Measurements from ENCODE around the gene EFNA4. TPM values are rescaled to one million over a fixed set of nuclear protein-coding genes. Genes with fewer than 3 reads are reported as not detected.

EFNA4 gene
- total RNA-seq, 1 experiment from 2014 or later, result 11.8 TPM

DNA sequence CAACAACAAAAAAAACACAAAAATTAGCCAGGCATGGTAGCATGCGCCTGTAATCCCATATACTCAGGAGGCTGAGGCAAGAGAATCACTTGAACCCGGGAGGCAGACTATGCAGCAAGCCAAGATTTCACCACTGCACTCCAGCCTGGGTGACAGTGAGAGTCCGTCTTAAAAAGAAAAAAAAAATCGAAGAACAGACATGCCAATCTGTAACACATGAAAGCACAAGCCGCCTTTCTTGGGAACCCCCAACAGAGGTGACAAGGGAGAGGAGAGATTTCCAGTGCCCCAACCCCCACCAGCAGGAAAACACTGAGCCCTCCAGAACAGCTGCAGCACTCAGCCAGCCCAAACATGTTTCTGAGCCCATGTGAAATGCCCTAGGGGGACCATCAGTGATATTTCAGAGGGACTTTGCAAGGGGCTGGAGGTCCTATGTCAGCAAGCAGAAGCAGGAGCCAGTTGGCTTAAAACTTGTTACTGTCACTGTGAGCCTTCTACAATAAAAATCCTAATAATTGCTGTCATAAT is 50.0 kb downstream of the EFNA4 start:
- no peak overlapping the region for H2AK5ac ChIP-seq (ENCODE audit: insufficient read length, low read length)
- Mint-ChIP-seq H3K27ac (no peak overlapping the region), H3K4me1 (peaks cover 2 to 4% of the 10 kb centered on the region in 2 experiments; a peak in 1 of 4 replicates), H3K4me3 (no peak overlapping the region), H3K9me3 (no peaks in the 10 kb centered on the region), H3K36me3 (ENCODE audit: insufficient read depth in 1 of 3, low read depth in 3 of 3) (no peaks in the 10 kb centered on the region), H3K27me3 (ENCODE audit: low read depth) (peaks cover 27% of the 10 kb centered on the region)
- H2BK5ac ChIP-seq (ENCODE audit: insufficient read length, low read length), result no peak overlapping the region
- H3K9me3 ChIP-seq (ENCODE audit: control insufficient read depth, low read depth, low read length), result no peaks in the 10 kb centered on the region
- no CpG with 5 or more reads among the region's 5 CpGs for WGBS (ENCODE audit: extremely low coverage, insufficient read length, low lambda C conversion rate)
- H2BK15ac ChIP-seq (ENCODE audit: low read depth, low read length), result no peak overlapping the region
- no peak overlapping the region for H4K8ac ChIP-seq (replicated peaks; ENCODE audit: insufficient read length, low read depth, low read length)
- H3T11ph ChIP-seq (ENCODE audit: low read length), result no peak overlapping the region
- no peaks in the 10 kb centered on the region for H3K4me1 ChIP-seq (ENCODE audit: insufficient read depth, low read length)
- no peaks in the 10 kb centered on the region; the same call in 1 of the 2 replicates for H3K27me3 ChIP-seq (ENCODE audit: insufficient read depth, low read length)
- no peak overlapping the region for H3K9ac ChIP-seq (ENCODE audit: extremely low read depth, insufficient read length, low read length)
- TF ChIP-seq, protein P1, sequence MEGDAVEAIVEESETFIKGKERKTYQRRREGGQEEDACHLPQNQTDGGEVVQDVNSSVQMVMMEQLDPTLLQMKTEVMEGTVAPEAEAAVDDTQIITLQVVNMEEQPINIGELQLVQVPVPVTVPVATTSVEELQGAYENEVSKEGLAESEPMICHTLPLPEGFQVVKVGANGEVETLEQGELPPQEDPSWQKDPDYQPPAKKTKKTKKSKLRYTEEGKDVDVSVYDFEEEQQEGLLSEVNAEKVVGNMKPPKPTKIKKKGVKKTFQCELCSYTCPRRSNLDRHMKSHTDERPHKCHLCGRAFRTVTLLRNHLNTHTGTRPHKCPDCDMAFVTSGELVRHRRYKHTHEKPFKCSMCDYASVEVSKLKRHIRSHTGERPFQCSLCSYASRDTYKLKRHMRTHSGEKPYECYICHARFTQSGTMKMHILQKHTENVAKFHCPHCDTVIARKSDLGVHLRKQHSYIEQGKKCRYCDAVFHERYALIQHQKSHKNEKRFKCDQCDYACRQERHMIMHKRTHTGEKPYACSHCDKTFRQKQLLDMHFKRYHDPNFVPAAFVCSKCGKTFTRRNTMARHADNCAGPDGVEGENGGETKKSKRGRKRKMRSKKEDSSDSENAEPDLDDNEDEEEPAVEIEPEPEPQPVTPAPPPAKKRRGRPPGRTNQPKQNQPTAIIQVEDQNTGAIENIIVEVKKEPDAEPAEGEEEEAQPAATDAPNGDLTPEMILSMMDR (conservative IDR thresholded peaks at IDR 0.05), result no peak
- no peak overlapping the region for H3K4me2 ChIP-seq (ENCODE audit: insufficient read depth, insufficient read length, low read length)
- no peaks in the 10 kb centered on the region for H3K79me2 ChIP-seq (ENCODE audit: insufficient read depth, low read length)
- DNase-seq, result no peak
- no peak overlapping the region for H4K5ac ChIP-seq (ENCODE audit: insufficient read length, low read depth, low read length)
- H3K79me1 ChIP-seq (ENCODE audit: insufficient read depth, low read depth, low read length, poor library complexity, severe bottlenecking), result no peaks in the 10 kb centered on the region
- no peak overlapping the region for H2AFZ ChIP-seq (ENCODE audit: low read length)
- H3K56ac ChIP-seq (ENCODE audit: insufficient read length, low read depth, low read length), result no peak overlapping the region
- H4K91ac ChIP-seq (ENCODE audit: insufficient read length, low read depth, low read length), result no peak overlapping the region
- no peak overlapping the region for H3K14ac ChIP-seq (ENCODE audit: insufficient read depth, low read length)
- H2BK20ac ChIP-seq (ENCODE audit: low read depth, low read length, poor library complexity, severe bottlenecking), result no peak overlapping the region
- H3K23me2 ChIP-seq (ENCODE audit: insufficient read length, low read depth, low read length, poor library complexity, severe bottlenecking), result no peaks in the 10 kb centered on the region
- H2BK120ac ChIP-seq (ENCODE audit: low read depth, low read length, poor library complexity, severe bottlenecking), result no peak overlapping the region
- H2BK12ac ChIP-seq (ENCODE audit: insufficient read length, low read depth, low read length), result no peak overlapping the region
- H3K4ac ChIP-seq (ENCODE audit: low read depth, low read length), result no peak overlapping the region
- no peak overlapping the region for H3K27ac ChIP-seq (ENCODE audit: insufficient read length, low read depth, low read length)
- no peak overlapping the region for H3K18ac ChIP-seq (ENCODE audit: insufficient read length, low read depth, low read length)
- H3K23ac ChIP-seq (ENCODE audit: insufficient read length, low read depth, low read length), result no peak overlapping the region
- no peaks in the 10 kb centered on the region for H4K20me1 ChIP-seq (ENCODE audit: control insufficient read depth, insufficient read depth, insufficient read length)

Measured in H9 (cell line).